ENCODE measurements around the gene ZCCHC14. TPM values are rescaled to one million over a fixed set of nuclear protein-coding genes. Genes with fewer than 3 reads are reported as not detected.

Gene ZCCHC14
- total RNA-seq, 1 experiment from 2014 or later, result 3.0 TPM

DNA sequence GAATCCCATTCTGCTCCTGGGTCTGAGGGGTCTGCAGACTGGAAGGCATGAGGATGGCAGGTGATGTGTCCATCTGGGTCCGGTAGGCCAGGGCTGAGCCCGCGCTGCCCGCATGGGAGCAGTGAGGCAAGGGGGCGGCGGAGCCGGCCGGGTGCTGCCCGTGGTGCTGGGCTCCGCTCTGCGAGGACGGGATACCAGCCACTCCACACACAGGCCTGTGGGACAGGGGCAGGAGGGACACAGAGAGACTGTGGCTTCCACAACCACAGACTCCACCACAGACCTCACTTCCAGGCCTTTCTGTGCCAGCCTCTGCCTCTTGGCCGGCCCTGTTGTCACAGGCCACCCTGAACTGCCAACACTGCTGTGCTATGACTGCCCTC, 75.3 kb downstream of the ZCCHC14 start:
- Histone ChIP-seq H3K4me3 (no peak overlapping the region), H3K36me3 (no peaks in the 10 kb centered on the region; the same call in 1 of the 2 replicates), H3K9me3 (no peaks in the 10 kb centered on the region), H3K27me3 (no peaks in the 10 kb centered on the region)
- no peak for DNase-seq

DNA sequence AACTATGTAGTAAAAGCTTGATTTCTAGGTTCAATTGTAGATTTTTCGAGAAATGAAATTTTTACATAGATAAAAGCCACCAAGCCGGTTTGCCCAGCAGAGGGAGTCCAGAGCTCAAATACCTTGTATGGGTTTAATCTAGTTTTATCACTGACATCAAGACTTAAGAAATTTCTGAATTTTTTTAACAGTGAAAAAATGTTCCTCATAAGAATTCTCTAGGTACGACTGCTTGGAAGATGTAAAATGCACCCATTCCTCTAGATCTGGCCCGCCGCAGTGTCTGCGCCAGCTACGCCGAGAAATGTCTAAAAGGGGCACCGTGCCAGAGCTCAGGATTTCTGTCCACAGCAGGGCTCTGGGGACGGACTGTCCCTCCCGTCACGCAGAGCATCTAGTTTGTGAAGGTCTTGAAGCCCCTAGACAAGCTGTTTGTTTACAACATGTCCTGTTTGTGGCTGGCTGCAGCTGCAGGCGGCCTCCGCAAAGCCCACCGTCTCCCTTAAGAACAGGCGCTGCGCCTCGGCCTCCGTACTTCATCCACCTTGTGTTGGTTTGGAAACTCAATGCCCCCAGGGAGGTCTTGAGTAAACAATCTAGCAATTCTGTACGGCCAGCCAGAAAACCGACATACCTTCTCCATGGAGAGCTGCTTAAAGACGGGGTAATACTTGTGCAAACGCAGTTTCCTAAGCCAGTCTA, 75.8 kb downstream of the ZCCHC14 start:
- DNase-seq, result no peak
- no peaks in the 10 kb centered on the region for H3K9me3 ChIP-seq
- H3K27me3 ChIP-seq, result no peaks in the 10 kb centered on the region
- no peaks in the 10 kb centered on the region; the same call in 1 of the 2 replicates for H3K36me3 ChIP-seq
- no peak overlapping the region for H3K4me3 ChIP-seq

DNA sequence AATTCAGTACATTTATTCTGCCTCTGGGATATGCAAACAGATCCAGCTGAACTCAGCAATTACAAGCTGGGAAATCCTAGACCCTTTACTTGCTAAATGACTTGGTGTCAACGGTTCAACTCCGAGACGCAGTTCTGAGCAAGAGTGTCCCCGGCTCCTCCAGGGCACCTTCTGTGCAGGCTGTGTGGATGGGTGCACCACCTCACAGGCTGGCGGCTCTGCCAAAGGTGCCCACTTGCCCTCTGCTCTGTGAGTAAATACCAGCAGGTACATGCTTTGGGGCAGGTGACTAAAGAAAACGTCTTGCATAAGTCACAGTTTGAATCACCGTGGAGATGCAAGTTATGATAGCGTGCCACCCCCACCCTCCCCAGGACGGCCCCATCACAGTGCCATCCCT, 77.4 kb downstream of the ZCCHC14 start:
- DNase-seq, result no peak
- H3K36me3 ChIP-seq, result no peaks in the 10 kb centered on the region; the same call in 1 of the 2 replicates

DNA sequence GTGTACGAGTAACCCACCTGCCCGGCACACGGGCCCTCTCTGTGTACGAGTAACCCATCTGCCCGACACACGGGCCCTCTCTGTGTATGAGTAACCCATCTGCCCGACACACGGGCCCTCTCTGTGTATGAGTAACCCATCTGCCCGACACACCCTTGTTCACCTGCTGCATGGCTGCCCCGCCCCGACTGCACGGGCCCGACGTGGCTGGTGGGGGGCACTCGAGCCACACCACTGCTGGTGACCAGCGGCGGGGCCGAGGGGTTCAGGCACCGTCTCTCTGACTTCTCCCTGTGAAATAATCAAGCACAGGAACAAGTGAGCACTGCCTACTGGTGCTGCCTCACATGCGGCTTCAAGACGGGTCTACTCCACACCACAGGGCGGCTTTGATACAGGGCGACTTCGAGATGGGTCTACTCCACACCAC, 78.6 kb downstream of the ZCCHC14 start:
- Histone ChIP-seq H3K9me3 (no peaks in the 10 kb centered on the region), H3K4me3 (no peak overlapping the region), H3K36me3 (no peaks in the 10 kb centered on the region; the same call in 1 of the 2 replicates)

More for the DNA sequence above, 77.4 kb downstream of the ZCCHC14 start:
- Histone ChIP-seq H3K9me3 (no peaks in the 10 kb centered on the region), H3K4me3 (no peak overlapping the region), H3K27me3 (no peaks in the 10 kb centered on the region)

DNA sequence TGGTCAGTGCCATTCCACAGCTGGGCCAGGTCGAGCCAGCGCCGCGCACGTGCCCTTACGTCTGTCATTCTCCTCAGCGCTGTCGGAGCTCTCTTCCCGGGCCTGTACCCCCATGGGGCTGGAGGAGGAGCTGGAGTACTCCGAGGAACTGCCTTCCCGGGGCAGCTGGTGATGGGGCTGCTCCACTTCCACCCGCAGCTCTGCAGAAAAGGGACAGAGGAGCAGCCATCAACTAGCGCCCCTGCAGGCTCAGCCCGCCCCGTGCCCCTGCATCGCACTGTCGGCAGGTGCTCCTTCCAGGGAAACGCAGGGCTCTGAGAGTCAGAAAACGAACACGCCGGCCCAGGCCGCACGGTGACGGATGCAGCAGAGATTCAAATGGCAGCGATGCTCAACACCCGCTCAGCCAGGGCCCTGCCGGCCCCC, 79.8 kb downstream of the ZCCHC14 start:
- DNase-seq, result no peak
- no peaks in the 10 kb centered on the region for H3K27me3 ChIP-seq
- no peak overlapping the region for H3K4me3 ChIP-seq
- no peaks in the 10 kb centered on the region for H3K9me3 ChIP-seq
- H3K36me3 ChIP-seq, result peaks cover 3% of the 10 kb centered on the region

More for the DNA sequence above, 78.6 kb downstream of the ZCCHC14 start:
- no peaks in the 10 kb centered on the region for H3K27me3 ChIP-seq
- no peak for DNase-seq

DNA sequence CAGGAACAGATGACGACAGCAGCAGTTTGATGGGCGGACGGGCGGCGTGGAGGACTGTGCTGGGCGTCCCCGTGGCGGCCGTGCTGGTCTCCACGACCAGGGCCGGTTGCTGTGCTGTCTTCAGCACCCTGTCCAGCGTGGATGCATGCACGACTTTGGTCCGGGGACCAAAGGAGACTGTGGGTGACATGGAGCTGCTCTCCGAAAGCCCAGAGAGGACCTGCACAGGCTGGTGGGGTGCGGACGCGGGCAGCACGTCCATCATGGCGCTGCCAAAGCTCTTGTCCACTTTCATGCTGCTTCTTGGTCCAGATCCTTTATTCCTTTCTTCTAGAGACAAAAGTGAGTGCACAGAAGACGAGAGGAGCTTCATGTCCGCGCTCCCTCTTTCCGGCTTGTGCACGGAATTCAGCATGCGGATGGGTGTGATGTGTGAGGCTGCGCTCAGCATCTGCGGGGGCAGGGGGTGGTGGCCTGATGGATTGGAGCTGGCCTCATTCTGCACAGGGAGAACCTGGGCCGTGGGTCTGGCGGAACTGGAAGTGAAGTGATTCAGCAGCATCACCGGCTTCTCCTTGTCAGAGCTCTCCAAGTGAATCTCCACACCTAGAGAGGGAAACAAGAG, 80.3 kb downstream of the ZCCHC14 start:
- H3K27me3 ChIP-seq, result no peaks in the 10 kb centered on the region
- H3K36me3 ChIP-seq, result peaks cover 4% of the 10 kb centered on the region
- DNase-seq, result no peak
- no peak overlapping the region for H3K4me3 ChIP-seq
- no peaks in the 10 kb centered on the region for H3K9me3 ChIP-seq

DNA sequence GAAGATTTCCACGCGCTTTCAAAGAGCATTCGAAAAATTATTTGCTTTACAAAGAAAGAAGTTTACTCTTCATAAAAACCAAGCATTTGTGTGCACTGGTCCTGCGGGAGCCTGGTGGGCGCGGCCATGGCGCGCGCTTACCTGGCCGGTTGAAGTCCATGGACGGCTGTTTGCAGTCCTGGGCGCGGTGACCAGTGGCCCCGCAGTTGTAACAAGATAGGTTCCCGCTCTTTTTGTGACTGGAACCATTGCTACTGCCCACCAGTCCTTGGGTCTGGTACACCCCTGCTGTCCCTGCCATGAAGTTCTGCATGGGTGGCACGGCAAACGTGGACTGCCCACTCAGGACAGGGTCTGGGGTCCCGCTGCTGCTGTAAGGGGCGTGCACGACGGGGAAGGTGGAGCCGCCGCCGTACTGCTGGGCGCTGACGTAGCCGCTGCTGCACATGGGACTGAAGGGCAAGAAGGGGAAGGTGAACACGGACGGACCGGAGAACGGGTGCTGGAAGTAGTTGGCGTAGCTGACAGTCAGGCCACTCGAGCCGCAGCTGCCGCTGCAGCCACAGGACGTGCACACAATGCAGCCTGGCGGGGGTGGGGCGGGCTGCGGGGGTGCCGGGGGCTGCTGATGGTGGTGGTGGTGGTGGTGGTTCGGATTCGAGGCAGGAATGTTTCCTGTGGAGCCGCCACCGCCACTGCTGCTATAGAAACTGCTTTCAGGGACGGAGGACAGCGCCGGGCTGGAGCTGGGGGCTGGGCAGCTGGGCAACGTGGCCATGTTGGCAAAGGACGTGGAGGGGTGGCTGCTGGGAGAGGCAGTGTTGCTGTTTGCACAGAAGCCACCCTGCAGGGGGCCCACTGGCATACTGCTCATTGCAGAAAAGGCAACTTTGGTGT, 81.2 kb downstream of the ZCCHC14 start:
- Histone ChIP-seq H3K9me3 (no peaks in the 10 kb centered on the region), H3K36me3 (peaks cover 4% of the 10 kb centered on the region), H3K4me3 (no peak overlapping the region), H3K27me3 (no peaks in the 10 kb centered on the region)
- DNase-seq, result no peak

DNA sequence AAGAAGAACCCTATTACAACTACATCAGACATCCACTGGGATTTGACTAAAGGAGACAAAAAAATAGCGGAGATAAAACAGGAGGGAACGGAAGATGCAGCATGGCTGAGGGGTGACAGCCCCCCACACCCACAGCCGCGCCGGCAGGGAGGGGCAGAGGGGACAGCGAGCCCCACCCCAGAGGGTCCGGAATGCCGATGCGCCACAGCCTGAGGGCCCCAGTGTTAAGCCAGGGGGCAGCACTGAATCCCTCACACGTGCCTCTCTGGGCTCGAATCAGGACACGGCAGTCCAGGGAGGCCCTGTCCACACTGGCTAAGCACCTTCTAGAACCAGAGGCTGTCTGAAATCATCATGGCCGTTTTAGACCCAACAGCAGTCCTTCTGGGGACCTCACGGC, 81.9 kb downstream of the ZCCHC14 start:
- Histone ChIP-seq H3K9me3 (no peaks in the 10 kb centered on the region), H3K27me3 (no peaks in the 10 kb centered on the region), H3K36me3 (peaks cover 4% of the 10 kb centered on the region), H3K4me3 (no peak overlapping the region)
- DNase-seq, result no peak

DNA sequence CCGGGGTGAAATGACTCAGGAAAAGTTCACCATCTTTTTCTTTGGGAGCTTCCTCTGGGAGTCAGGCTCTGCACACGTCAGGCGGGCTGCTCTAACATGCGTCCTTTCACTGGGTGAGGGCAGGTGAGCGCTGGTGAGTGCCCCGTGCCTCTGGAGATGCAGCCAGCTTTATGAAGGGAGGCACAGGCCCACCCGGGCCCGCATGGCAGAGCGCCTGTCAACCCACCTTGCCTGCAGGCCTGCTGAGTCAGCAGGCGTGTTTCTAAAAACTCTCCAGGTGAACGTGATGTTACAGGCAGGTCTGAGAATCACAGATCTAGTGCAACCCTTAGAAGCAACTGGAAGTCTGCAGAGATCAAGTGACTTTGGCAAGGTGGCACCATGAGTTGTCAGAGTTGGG, 82.3 kb downstream of the ZCCHC14 start:
- Histone ChIP-seq H3K4me3 (no peak overlapping the region), H3K27me3 (no peaks in the 10 kb centered on the region), H3K9me3 (no peaks in the 10 kb centered on the region), H3K36me3 (peaks cover 4% of the 10 kb centered on the region)
- DNase-seq, result no peak

DNA sequence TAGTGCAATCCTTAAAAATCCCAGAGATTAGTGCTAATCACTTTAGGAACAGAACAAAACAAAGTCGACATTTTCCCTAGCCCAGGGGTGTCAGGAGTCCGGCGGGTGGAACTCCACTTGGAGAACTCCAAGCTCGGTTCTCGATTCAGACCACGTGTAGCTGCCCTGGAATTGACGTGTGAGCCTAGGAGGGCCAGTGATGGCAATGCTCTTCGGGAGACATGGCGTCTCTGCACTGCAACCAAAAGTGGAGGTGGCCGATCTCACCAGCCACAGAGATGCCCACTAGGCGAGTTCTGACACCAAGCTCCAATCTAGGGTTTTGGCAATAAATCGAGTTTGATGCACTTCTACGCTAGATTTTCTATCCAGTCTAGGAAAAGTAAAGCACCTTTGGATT, 83.0 kb downstream of the ZCCHC14 start:
- Histone ChIP-seq H3K27me3 (no peaks in the 10 kb centered on the region), H3K9me3 (no peaks in the 10 kb centered on the region), H3K4me3 (no peak overlapping the region), H3K36me3 (peaks cover 4% of the 10 kb centered on the region)
- no peak for DNase-seq

DNA sequence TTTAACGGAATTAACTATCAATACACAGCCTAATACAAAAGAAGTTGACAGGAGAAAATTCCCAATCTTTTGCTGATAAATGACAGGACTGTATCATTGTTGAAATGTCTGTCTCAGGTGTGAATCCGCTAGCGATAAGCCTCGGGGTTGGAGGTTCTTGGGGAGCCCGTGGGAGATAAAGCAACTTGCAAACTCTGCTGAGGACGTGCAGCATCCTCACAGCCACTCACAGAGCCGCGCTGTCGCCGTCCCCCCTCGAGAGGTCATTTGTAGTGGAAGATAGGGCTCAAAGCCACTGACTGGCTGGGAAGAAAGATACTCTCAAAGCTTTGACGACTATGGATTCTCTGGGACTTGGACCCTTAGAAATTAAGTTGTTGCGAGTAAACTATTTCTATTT, 83.7 kb downstream of the ZCCHC14 start:
- peaks cover 4% of the 10 kb centered on the region for H3K36me3 ChIP-seq

DNA sequence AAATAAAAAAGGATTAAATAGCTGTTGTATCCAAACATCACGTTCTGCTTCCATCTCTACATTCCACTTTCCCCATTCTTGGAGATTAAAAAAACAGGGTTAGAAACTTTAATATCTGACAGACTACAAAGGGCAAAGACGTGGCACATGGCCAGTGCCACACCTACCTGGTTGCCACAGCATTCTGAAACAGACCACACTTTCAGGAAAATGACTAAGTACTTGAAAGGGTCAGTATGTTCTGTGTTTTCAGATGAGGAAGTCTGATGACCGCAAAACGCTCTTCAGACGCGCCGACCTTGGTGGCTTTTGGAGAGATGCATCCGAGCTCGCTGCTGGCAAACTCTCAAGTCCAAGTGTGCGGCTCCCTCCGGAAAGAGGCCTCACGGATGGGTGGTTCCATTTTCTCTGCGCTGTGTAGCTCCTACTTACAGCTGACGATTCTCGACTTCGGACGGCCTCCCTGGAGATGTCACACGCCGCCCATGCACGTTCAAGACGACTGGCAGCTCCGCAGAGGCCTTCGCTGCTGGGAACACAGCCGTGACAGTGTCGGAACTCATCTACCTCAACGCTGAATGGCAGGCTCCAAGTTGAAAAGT, 85.2 kb downstream of the ZCCHC14 start:
- DNase-seq, result no peak

More for the DNA sequence above, 83.7 kb downstream of the ZCCHC14 start:
- no peaks in the 10 kb centered on the region for H3K9me3 ChIP-seq
- H3K27me3 ChIP-seq, result no peaks in the 10 kb centered on the region
- H3K4me3 ChIP-seq, result no peak overlapping the region
- DNase-seq, result no peak

DNA sequence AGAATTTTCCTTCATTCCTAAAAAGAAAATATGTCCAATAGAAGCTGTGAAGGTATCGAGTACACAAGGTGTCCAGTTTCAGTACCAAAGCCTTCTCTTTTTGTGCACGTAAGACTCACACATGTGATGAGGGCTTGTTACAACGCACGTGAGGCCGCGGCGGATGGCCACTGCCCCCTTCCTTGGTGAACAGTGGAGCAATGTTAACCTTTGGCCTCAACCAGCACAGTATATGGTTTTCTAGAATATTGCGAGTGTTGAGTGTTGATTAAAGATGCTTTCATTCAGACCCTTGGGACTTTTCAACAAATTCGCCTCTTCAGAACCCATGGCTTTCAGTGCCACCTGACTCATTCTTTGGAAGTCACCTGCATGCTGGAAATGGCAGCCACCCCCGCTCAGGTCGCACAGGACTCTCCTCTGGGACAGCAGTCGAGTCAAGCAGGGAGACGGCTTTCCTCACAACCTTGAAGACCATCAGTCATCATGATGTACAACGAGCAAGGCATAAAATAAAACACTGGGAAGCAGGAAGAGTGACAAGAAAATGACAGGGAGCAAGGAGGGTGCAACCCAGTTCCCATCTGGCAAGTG, 86.2 kb downstream of the ZCCHC14 start:
- Histone ChIP-seq H3K36me3 (peaks cover 10% of the 10 kb centered on the region), H3K4me3 (no peak overlapping the region), H3K9me3 (no peaks in the 10 kb centered on the region), H3K27me3 (no peaks in the 10 kb centered on the region)
- no peak for DNase-seq

More for the DNA sequence above, 85.2 kb downstream of the ZCCHC14 start:
- H3K27me3 ChIP-seq, result no peaks in the 10 kb centered on the region
- H3K4me3 ChIP-seq, result no peak overlapping the region
- peaks cover 10% of the 10 kb centered on the region for H3K36me3 ChIP-seq
- no peaks in the 10 kb centered on the region for H3K9me3 ChIP-seq

DNA sequence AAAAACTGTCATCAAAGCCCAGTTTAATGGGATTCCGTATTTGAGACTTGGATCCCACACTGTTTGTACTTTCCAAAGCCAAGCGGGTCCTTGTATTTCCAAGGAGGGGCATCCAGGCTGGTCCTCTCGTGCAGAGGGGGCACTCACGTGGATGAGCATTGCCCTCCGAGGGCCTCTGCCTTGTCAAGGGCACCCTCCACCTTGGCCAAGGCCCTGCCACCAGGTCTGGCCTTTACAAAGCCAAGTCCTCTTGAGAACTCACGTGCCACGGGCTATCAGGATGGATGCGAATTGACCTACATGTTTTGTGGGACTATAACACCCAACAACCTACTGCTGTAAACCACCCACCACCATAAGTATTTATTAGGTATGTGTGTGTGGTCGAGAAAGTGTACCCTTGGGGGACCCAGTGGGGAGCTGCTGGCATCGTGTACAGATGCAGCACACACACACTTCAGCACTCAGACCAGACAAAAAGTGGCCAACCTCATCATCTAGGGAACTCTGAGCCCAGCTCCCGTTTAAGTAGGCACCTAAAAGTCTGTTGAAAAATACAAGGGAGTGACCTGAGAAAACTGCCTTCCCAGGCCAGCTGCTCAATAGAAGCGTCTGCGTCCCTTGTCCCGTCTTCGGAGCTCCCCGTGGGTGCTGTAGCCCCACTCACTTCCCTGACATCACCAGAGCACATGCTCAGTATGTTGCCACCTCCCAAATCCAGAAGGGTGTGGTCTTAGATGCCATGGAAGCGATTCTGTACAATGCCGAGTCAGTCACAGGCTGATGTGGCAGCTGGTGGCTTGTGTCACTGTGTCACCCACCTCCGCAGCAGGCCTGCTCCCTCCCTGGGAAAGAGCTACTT, 87.8 kb downstream of the ZCCHC14 start:
- no peak for DNase-seq
- Histone ChIP-seq H3K27me3 (no peaks in the 10 kb centered on the region), H3K9me3 (no peaks in the 10 kb centered on the region), H3K4me3 (no peak overlapping the region), H3K36me3 (peaks cover 10% of the 10 kb centered on the region)

DNA sequence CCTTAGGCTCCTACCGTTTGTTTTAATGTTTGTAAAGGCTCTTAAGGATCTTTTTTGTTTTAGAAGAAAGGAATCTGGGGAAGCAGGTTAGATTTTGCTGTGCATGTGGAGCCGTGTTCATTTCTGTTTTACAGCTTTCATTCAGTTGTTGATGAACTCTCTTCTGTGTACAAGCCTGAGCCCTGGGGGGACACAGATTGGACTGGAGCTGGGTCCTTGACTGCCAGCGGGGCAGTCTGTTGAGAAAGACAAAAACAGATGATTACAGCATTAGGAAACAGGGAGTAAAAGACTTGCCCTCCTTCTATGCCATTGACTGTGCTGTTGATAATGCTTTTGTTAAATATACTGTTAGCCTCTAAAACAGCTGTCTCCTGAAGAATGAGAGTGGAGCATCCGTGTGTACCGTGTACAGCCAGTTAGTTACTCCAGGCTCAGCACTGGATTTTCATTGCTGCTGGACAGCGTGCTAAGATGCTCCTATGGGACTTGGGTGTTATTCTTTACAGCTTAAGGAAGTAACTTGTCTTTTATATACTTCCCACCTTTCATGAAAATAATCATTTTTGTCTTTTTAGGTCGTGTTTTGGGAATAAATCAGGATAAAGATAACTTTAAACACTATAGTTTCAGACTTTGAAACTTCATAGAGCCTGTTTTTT, 97.5 kb downstream of the ZCCHC14 start:
- H3K4me3 ChIP-seq, result no peak overlapping the region
- no peak for DNase-seq

More for the DNA sequence above, 97.5 kb downstream of the ZCCHC14 start:
- peaks cover 5% of the 10 kb centered on the region for H3K36me3 ChIP-seq
- no peaks in the 10 kb centered on the region for H3K9me3 ChIP-seq
- no peaks in the 10 kb centered on the region for H3K27me3 ChIP-seq
